Activated naive CD8-positive, alpha-beta T cell treated with anti-CD3 and anti-CD28 coated beads, Interleukin-2, amount 10 ng/mL, durations not matched to agents 7 days and 5 days (primary cell): ENCODE data around the gene CSNK1D. TPM values are rescaled to one million over a fixed set of nuclear protein-coding genes. Genes with fewer than 3 reads are reported as not detected.
A peak's percentile ranks its signal among the peaks of the same experiment; 100 is the strongest.

Source experiments
- ATAC-seq: fragments of 150-1000 bp; cut with Tn5 transposase; one replicate; pipeline ENCODE4 v1.10.0; 2021; ENCODE audit warnings: low read depth, moderate library complexity
- POLR2A ChIA-PET: fragments of 350-600 bp; sonication (Branson Sonifier 250); formaldehyde crosslinking; loops from one replicate; lab custom pipeline; 2021; ENCODE audit warnings: antibody characterized with exemption; lab: Charles Lee
- DNase-seq: peaks from one replicate; pipeline ENCODE4 v3.0.0; 2021
- H3K27ac Mint-ChIP-seq: one replicate; pipeline ENCODE4 v1.8.0; 2022; ENCODE audit warnings: mild to moderate bottlenecking, mixed read lengths
- H3K27me3 Mint-ChIP-seq: one replicate; pipeline ENCODE4 v1.8.0; 2022; ENCODE audit warnings: mild to moderate bottlenecking, moderate library complexity, mixed read lengths
- H3K36me3 Mint-ChIP-seq: one replicate; pipeline ENCODE4 v1.8.0; 2021; ENCODE audit warnings: mild to moderate bottlenecking, mixed read lengths
- H3K4me1 Mint-ChIP-seq: one replicate; pipeline ENCODE4 v1.8.0; 2021; ENCODE audit warnings: mixed read lengths
- H3K4me3 Mint-ChIP-seq: one replicate; pipeline ENCODE4 v1.8.0; 2022; ENCODE audit warnings: mild to moderate bottlenecking, moderate library complexity, mixed read lengths
- H3K9me3 Mint-ChIP-seq: one replicate; pipeline ENCODE4 v1.8.0; 2021; ENCODE audit warnings: mixed read lengths
- total RNA-seq, 2 experiments: library from RNA; stranded (reverse); gene quantifications; one replicate each; pipeline ENCODE4 v1.2.3, GENCODE V29; 2021

Gene CSNK1D
- total RNA-seq, 2 experiments from 2014 or later: 135 to 140 TPM

DNA sequence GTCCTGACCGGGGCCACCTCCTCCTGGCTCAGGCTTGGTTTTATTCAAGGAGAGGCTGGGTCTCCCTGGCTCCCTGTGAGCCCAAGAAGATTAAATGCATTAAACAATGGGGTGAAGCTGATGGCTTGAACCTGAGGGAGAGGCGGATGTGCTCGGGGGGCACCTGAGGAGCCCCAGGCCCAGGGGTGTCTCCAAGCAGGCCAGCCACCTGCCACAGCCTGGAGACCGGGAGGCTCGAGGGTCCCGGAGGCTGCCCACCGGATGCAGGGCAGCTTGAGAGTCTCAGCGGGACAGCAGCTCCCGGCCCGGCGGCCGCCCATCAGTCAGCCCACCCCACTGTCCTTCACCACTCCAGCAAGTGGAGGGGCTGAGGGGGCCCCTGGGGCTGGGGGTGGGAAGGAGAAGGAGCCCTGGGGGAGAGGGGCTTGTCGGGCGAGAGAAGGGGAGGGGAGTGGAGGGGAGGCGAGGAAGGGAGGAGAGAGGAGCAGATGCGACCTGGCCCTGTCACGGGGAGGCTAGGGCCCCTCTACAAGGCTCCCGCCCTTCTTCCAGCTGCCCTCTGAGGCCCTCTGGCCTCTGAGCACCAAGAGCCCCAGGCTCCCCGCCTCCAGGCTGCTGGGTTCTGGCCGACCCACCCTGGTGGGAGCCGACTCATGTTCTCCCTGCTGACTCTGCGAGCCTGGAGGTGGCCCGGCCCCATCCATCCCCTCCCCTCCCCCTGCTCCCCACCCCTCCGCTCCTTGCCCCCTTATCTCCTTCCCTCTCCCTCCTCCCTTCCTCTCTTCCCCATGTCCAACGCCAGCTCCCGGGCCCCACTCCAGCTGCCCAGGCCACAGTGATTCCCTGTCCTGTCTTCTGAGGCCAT lies 30.7 kb upstream of the CSNK1D start:
- POLR2A ChIA-PET: interaction anchor here (0.8 to 9.8 kb wide), 8 partner anchors 9 to 267 kb away, joined by 3 to 222 read pairs (median 8); partner anchors contain the start of genes CD7, CSNK1D, DCXR and SLC16A3
- Mint-ChIP-seq H3K4me1 (peaks cover 57% of the 10 kb centered on the region), H3K9me3 (no peaks in the 10 kb centered on the region), H3K27me3 (peaks cover 7% of the 10 kb centered on the region), H3K36me3 (no peaks in the 10 kb centered on the region), H3K4me3 (peak overlapping the region; percentile 81), H3K27ac (peak overlapping the region; percentile 90)
- ATAC-seq (no peak), DNase-seq (peak; percentile 40)

GRCh38 chr17:82302991-82303943 lies 29.8 kb upstream of the CSNK1D start:
- peaks cover 2% of the 10 kb centered on the region for H3K27me3 Mint-ChIP-seq

DNA sequence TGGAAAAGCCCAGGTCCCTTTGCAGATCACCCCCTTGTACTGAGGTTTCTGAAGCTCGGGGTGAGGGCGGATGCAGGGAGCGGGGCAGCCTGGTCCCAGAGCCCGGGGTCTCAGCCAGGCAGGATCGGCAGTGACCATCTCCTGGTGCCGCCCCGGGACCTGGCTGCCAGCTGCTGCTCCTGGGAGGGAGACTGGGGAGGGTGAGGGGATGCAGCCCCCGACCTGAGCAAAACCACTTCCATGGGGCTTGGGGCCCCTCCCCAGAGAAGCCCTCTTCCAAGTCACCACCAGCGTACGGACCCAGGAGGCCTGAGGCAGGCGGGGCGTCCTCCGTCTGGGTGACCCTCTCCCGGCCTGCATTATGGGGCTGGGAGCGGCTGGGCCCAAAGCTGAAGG lies 29.1 kb upstream of the CSNK1D start:
- Mint-ChIP-seq H3K9me3 (no peaks in the 10 kb centered on the region), H3K36me3 (no peaks in the 10 kb centered on the region), H3K27me3 (no peaks in the 10 kb centered on the region), H3K4me3 (peak overlapping the region; percentile 81), H3K27ac (peak overlapping the region; percentile 90), H3K4me1 (peaks cover 68% of the 10 kb centered on the region)
- ATAC-seq (no peak), DNase-seq (no peak)
- POLR2A ChIA-PET: interaction anchor here (1.0 to 9.8 kb wide), 9 partner anchors 10 to 265 kb away, joined by 3 to 222 read pairs (median 7); partner anchors contain the start of genes CCDC57, CD7, CSNK1D and DCXR

More at GRCh38 chr17:82302991-82303943, 29.8 kb upstream of the CSNK1D start:
- peak overlapping the region; percentile 81 for H3K4me3 Mint-ChIP-seq
- POLR2A ChIA-PET: interaction anchor here (1.0 to 9.8 kb wide), 10 partner anchors 10 to 266 kb away, joined by 3 to 222 read pairs (median 6); partner anchors contain the start of genes CCDC57, CD7, CSNK1D and DCXR
- H3K4me1 Mint-ChIP-seq: peaks cover 63% of the 10 kb centered on the region
- H3K27ac Mint-ChIP-seq: peak overlapping the region; percentile 90
- peak; percentile 72 for DNase-seq
- no peaks in the 10 kb centered on the region for H3K9me3 Mint-ChIP-seq
- peak; percentile 36 for ATAC-seq
- no peaks in the 10 kb centered on the region for H3K36me3 Mint-ChIP-seq

GRCh38 chr17:82301916-82302567 lies 28.5 kb upstream of the CSNK1D start:
- DNase-seq (peak; percentile 82), ATAC-seq (peak; percentile 6)
- H3K9me3 Mint-ChIP-seq: no peaks in the 10 kb centered on the region
- no peaks in the 10 kb centered on the region for H3K27me3 Mint-ChIP-seq
- peak overlapping the region; percentile 81 for H3K4me3 Mint-ChIP-seq
- H3K36me3 Mint-ChIP-seq: no peaks in the 10 kb centered on the region
- POLR2A ChIA-PET: interaction anchor here (1.1 to 9.8 kb wide), 7 partner anchors 9 to 96 kb away, joined by 5 to 222 read pairs (median 8); partner anchors contain the start of genes CD7, CSNK1D and SLC16A3
- H3K4me1 Mint-ChIP-seq: peaks cover 73% of the 10 kb centered on the region
- peak overlapping the region; percentile 90 for H3K27ac Mint-ChIP-seq

- no peak for ATAC-seq
- Mint-ChIP-seq H3K36me3 (no peaks in the 10 kb centered on the region), H3K4me1 (peaks cover 73% of the 10 kb centered on the region), H3K9me3 (no peaks in the 10 kb centered on the region), H3K27me3 (no peaks in the 10 kb centered on the region), H3K4me3 (peak overlapping the region; percentile 81), H3K27ac (peak overlapping the region; percentile 90)
- peak; percentile 48 for DNase-seq
- POLR2A ChIA-PET: interaction anchor here (0.9 to 9.8 kb wide), 6 partner anchors 9 to 95 kb away, joined by 4 to 222 read pairs (median 10); partner anchors contain the start of genes CD7 and SLC16A3
Observed at GRCh38 chr17:82301300-82301915, 27.9 kb upstream of the CSNK1D start.

DNA sequence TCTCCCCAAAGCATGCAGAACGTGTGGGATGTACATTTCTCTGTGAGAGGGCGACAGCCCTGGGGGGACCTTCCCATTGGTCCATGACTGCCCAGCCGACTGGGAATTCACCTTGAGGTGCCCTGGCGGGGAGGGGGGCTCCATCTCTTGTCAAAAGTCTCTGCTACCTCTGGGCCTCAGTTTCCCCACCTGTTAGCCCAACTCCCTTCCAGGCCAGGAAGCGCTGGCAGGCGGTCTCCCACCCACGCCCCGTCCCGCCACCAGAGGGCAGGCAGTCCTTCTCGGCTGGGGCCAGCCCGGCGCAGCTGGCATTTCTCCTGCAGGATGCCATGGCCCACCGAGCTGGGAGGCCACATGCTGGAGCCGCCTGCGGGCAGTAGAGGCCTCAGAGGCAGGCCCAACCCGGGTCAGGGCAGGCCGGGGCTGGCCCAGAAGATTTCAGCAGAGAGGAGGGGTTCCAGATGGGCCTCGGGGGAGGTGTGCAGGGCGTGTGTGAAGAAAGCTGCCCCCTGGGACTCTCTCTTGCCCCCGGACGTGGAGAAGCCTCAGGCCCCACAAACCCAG lies 27.3 kb upstream of the CSNK1D start:
- H3K27me3 Mint-ChIP-seq: no peaks in the 10 kb centered on the region
- POLR2A ChIA-PET: interaction anchor here (0.9 to 9.8 kb wide), 5 partner anchors 8 to 71 kb away, joined by 4 to 222 read pairs (median 13); partner anchors contain the start of genes CD7 and SLC16A3
- ATAC-seq: no peak

DNA sequence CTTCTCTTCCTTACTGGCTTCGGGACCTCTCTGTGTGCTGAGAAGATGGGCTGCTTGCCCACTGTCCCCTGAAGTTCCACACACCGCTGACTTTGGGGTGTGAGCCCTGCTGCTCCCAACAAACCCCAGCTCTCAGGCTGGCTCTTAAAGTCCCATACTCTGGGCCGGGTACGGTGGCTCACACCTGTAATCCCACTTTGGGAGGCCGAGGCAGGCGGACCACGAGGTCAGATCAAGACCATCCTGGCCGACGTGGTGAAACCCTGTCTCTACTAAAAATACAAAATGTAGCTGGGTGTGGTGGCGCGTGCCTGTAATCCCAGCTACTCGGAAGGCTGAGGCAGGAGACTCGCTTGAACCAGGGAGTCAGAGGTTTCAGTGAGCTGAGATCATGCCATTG lies 26.7 kb upstream of the CSNK1D start:
- Mint-ChIP-seq H3K9me3 (no peaks in the 10 kb centered on the region), H3K4me1 (peaks cover 67% of the 10 kb centered on the region), H3K4me3 (peak overlapping the region; percentile 89), H3K27ac (peak overlapping the region; percentile 100), H3K36me3 (no peaks in the 10 kb centered on the region), H3K27me3 (no peaks in the 10 kb centered on the region)
- ATAC-seq (no peak), DNase-seq (no peak)
- POLR2A ChIA-PET: interaction anchor here (2.9 to 9.8 kb wide), 2 partner anchors 13 to 58 kb away, joined by 12 to 222 read pairs; partner anchors contain the start of gene CD7

More for the DNA sequence above, 27.3 kb upstream of the CSNK1D start:
- peak; percentile 83 for DNase-seq
- peak overlapping the region; percentile 90 for H3K27ac Mint-ChIP-seq
- H3K4me3 Mint-ChIP-seq: peak overlapping the region; percentile 59
- H3K9me3 Mint-ChIP-seq: no peaks in the 10 kb centered on the region
- H3K4me1 Mint-ChIP-seq: peaks cover 68% of the 10 kb centered on the region
- H3K36me3 Mint-ChIP-seq: no peaks in the 10 kb centered on the region

- Mint-ChIP-seq H3K4me3 (peak overlapping the region; percentile 89), H3K9me3 (no peaks in the 10 kb centered on the region), H3K36me3 (peaks cover 2% of the 10 kb centered on the region), H3K4me1 (peaks cover 69% of the 10 kb centered on the region), H3K27me3 (no peaks in the 10 kb centered on the region), H3K27ac (peak overlapping the region; percentile 100)
- ATAC-seq (no peak), DNase-seq (peak; percentile 52)
- POLR2A ChIA-PET: interaction anchor here (2.0 to 9.8 kb wide), 4 partner anchors 14 to 58 kb away, joined by 7 to 222 read pairs (median 10); partner anchors contain the start of genes CD7 and SECTM1
Observed at GRCh38 chr17:82299452-82299851, 26.0 kb upstream of the CSNK1D start.

DNA sequence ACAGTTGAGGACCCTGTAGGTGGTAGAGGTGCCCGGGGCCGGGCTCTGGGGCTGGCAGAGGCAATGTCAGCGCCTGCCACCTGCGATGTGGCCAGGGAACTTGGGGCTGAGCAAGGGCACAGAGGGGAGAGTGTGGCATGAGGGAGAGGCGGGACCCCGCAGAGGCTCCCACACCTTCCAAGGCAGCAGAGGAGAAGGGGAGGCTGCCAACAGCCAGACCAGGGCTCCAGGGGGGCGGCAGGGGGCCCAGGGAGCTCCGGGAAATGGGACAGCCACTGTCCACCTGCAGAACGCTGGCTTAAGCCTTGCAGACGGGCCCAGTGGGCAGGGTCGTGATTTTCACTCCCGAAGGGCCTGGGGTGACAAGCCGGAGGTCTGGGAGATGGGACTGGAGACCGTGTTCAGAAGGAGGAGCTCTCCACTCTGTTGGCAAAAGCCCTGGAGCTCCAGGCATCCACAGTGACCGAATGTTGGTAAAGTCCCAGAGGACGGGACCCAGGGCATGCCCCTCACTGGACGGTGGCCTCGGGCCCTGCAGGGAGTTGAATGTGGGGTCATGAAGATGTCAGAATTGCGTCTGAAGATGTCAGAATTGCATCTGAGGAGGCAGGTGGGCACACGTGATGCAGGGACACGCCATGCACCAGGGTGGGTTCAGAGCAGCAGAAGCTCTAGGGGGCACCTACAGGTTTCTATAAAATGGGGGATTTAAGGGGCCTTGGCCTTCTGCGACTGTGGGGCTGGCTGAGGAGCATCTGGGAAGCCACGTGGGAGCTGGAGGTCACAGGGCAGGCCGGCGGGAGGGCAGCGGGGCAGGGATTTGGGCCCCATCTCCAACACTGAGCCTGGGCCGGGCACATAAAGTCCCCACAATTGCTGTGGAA lies 25.3 kb upstream of the CSNK1D start:
- peak overlapping the region; percentile 89 for H3K4me3 Mint-ChIP-seq
- peak overlapping the region; percentile 100 for H3K27ac Mint-ChIP-seq
- POLR2A ChIA-PET: interaction anchor here (0.8 to 9.8 kb wide), 20 partner anchors 8 to 172 kb away, joined by 3 to 222 read pairs (median 6); partner anchors contain the start of genes CD7, CSNK1D, OGFOD3 and SECTM1
- no peaks in the 10 kb centered on the region for H3K9me3 Mint-ChIP-seq
- no peaks in the 10 kb centered on the region for H3K27me3 Mint-ChIP-seq
- DNase-seq (peak; percentile 53), ATAC-seq (no peak)
- peaks cover 2% of the 10 kb centered on the region for H3K36me3 Mint-ChIP-seq
- H3K4me1 Mint-ChIP-seq: peaks cover 71% of the 10 kb centered on the region

GRCh38 chr17:82297714-82298537 lies 24.4 kb upstream of the CSNK1D start:
- POLR2A ChIA-PET: interaction anchor here (0.7 to 9.8 kb wide), 25 partner anchors 9 to 221 kb away, joined by 3 to 222 read pairs (median 5); partner anchors contain the start of genes CD7, CSNK1D, OGFOD3 and SECTM1
- ATAC-seq (peak; percentile 64), DNase-seq (peak; percentile 84)
- Mint-ChIP-seq H3K36me3 (peaks cover 2% of the 10 kb centered on the region), H3K27me3 (no peaks in the 10 kb centered on the region), H3K9me3 (no peaks in the 10 kb centered on the region), H3K4me1 (peaks cover 66% of the 10 kb centered on the region), H3K27ac (peak overlapping the region; percentile 100), H3K4me3 (peak overlapping the region; percentile 89)
